ENCODE measurements around the gene C16orf96. TPM values are rescaled to one million over a fixed set of nuclear protein-coding genes. Genes with fewer than 3 reads are reported as not detected.
A peak's percentile ranks its signal among the peaks of the same experiment; 100 is the strongest.

The C16orf96 gene
- total and polyA plus RNA-seq, 2 experiments from 2014 or later: 0.37 to 2.2 TPM

DNA sequence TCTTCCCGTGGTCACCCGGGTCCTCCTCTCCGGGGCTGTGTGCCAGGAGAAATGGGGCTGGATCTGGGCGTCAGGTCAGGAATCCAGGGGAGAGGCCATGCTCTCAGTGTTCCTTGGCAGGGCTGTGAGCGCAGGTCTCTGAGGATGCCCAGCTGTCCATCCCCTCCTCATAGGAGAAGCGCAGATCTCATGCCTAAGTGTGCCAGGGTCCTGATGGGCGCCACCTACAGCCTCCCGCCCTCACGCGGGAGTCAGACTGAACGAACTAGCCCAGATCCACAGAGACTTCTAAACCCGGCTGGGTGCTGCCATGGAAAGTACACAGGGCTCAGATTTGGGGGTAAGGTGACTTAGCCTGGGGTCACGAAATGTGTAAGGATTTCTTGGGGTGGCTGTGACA, 92.8 kb downstream of the C16orf96 start:
- no peaks in the 10 kb centered on the region for H3K9me2 ChIP-seq (ENCODE audit: insufficient read depth)

DNA sequence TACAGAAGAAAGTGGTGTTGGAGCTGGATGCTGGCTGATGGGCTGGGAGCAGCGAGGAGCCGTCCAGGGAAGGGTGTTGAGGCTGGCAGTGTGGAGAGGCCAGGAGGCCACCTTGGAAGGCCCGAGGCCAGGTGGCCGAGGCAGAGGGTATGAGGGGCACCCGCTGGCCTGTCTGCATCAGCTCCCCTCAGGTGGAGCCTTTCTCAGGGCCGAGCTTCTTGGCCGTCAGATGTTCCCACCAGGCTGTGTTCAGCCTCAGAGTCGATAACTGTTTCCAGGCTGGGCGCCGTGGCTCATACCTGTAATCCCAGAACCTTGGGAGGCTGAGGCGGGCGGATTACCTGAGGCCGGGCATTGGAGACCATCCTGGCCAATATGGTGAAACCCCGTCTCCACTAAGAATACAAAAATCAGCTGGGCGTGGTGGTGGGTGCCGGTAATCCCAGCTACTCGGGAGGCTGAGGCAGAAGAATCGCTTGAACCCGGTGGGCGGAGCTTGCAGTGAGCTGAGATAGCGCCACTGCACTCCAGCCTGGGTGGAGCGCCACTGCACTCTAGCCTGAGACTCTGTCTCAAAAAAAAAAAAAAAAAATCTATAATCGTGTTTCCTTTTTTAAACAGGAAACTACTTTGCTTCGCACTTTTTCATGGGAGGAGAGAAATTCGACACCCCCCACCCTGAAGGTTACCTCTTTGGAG, 93.8 kb downstream of the C16orf96 start:
- H3K27me3 Mint-ChIP-seq (ENCODE audit: insufficient read depth, low read depth, poor library complexity): peaks cover 6% of the 10 kb centered on the region
- ATAC-seq (no peak), DNase-seq (ENCODE audit: low spot score) (no peak)
- Histone ChIP-seq H3K4me1 (ENCODE audit: insufficient read depth) (no peaks in the 10 kb centered on the region), H2AFZ (no peak overlapping the region), H3K27ac (ENCODE audit: low read depth) (no peak overlapping the region), H3K36me3 (ENCODE audit: insufficient read depth) (no peaks in the 10 kb centered on the region), H3K79me2 (replicated peaks; ENCODE audit: insufficient read depth) (peaks cover 19% of the 10 kb centered on the region), H3F3A (replicated peaks; ENCODE audit: low read depth) (no peaks in the 10 kb centered on the region), H3K9me2 (ENCODE audit: insufficient read depth) (no peaks in the 10 kb centered on the region), H4K20me1 (replicated peaks; ENCODE audit: insufficient read depth) (peaks cover 9% of the 10 kb centered on the region), H3K4me2 (no peak overlapping the region), H3K27me3 (ENCODE audit: insufficient read depth) (no peaks in the 10 kb centered on the region), H3K4me3 (no peak overlapping the region)
- H3K4me1 Mint-ChIP-seq: no peaks in the 10 kb centered on the region
- H3K36me3 Mint-ChIP-seq (ENCODE audit: low read depth): peaks cover 33% of the 10 kb centered on the region
- peaks cover 4% of the 10 kb centered on the region; the same call in 2 of the 3 replicates for H3K9me3 Mint-ChIP-seq
- H3K4me3 Mint-ChIP-seq: no peak overlapping the region; the same call in 2 of the 3 replicates
- H3K27ac Mint-ChIP-seq: no peak overlapping the region; the same call in 1 of the 2 replicates
- TF ChIP-seq POLR2AphosphoS5 (IDR thresholded peaks at IDR 0.05; ENCODE audit: low read depth) (no peak), ETS1 (IDR thresholded peaks at IDR 0.05) (no peak), EZH2 (IDR thresholded peaks at IDR 0.05; ENCODE audit: low read depth, unreplicated experiment) (no peak), NANOG (IDR thresholded peaks at IDR 0.05; ENCODE audit: borderline replicate concordance) (no peak), ZNF462 (CRISPR knock-in tag; IDR thresholded peaks at IDR 0.05) (no peak), ZNF114 (CRISPR knock-in tag; IDR thresholded peaks at IDR 0.05) (no peak)

More for the DNA sequence above, 92.8 kb downstream of the C16orf96 start:
- H3K27ac Mint-ChIP-seq: no peak overlapping the region
- no peak overlapping the region for H3K4me2 ChIP-seq
- ATAC-seq: no peak
- H3K4me3 Mint-ChIP-seq: no peak overlapping the region; the same call in 2 of the 3 replicates
- peaks cover 29% of the 10 kb centered on the region for H3K79me2 ChIP-seq (replicated peaks; ENCODE audit: insufficient read depth)
- H3K27me3 Mint-ChIP-seq (ENCODE audit: insufficient read depth, low read depth, poor library complexity): peaks cover 6% of the 10 kb centered on the region
- H3K36me3 ChIP-seq (ENCODE audit: insufficient read depth): no peaks in the 10 kb centered on the region
- H2AFZ ChIP-seq: no peak overlapping the region
- H4K20me1 ChIP-seq (replicated peaks; ENCODE audit: insufficient read depth): peaks cover 9% of the 10 kb centered on the region
- no peak overlapping the region for H3K27ac ChIP-seq (ENCODE audit: low read depth)
- no peaks in the 10 kb centered on the region for H3F3A ChIP-seq (replicated peaks; ENCODE audit: low read depth)
- H3K9me3 Mint-ChIP-seq: peaks cover 4% of the 10 kb centered on the region; the same call in 2 of the 3 replicates
- TF ChIP-seq ZNF331 (CRISPR knock-in tag; IDR thresholded peaks at IDR 0.05; ENCODE audit: low read depth) (no peak), CTCF (conservative IDR thresholded peaks at IDR 0.05; ENCODE audit: low read depth in 2 of 2) (peak in 1 of 2 experiments; percentile 18; a peak in 1 of 4 replicates)
- H3K36me3 Mint-ChIP-seq (ENCODE audit: low read depth): peaks cover 26% of the 10 kb centered on the region
- H3K27me3 ChIP-seq (ENCODE audit: insufficient read depth): no peaks in the 10 kb centered on the region
- no peak overlapping the region for H3K4me3 ChIP-seq
- H3K4me1 ChIP-seq (ENCODE audit: insufficient read depth): no peaks in the 10 kb centered on the region
- no peak for DNase-seq (ENCODE audit: low spot score)
- no peaks in the 10 kb centered on the region for H3K4me1 Mint-ChIP-seq

Measured in GM23338 (cell line).